ENCODE data around the gene SSTR1. TPM values are rescaled to one million over a fixed set of nuclear protein-coding genes. Genes with fewer than 3 reads are reported as not detected.

The SSTR1 gene
- total and polyA plus RNA-seq, 2 of the 13 experiments (the other 11 are each of a cell fraction or from before 2014, with no cell fraction given) = 0.04 TPM

- in situ Hi-C loops (cut with HindIII; ENCODE audit: extremely low pct_ligation_motif_present, low pct_unique_long_range_greater_than_20kb) = loop anchor here (5.0 to 10.0 kb wide), 2 partner anchors 303 to 500 kb away; no protein-coding TSS in a partner anchor
- no TSS peak for BruUV-seq (replicated peaks)
- ChIA-PET POLR2A (no interaction called here), CTCF (ENCODE audit: low intra/inter-chr PET ratio, low total read pairs) (no interaction called here)
- intact Hi-C loops (cut with micrococcal nuclease; ENCODE audit: unreplicated experiment) = no loop called here
- H3K4me2 ChIP-seq (ENCODE audit: low read depth, low read length) = no peak overlapping the region
- no peak for FAIRE-seq
- no peaks in the 10 kb centered on the region for H3K79me2 ChIP-seq (ENCODE audit: insufficient read depth, low read length)
- no peak overlapping the region for H3K9ac ChIP-seq (ENCODE audit: insufficient read depth, low read depth, low read length)
- no peak overlapping the region for H2AFZ ChIP-seq (ENCODE audit: low read length)
- 38% methylated on average over 5 of the region's 5 CpGs for WGBS (ENCODE audit: low lambda C conversion rate)
- H3K27me3 ChIP-seq (ENCODE audit: control insufficient read depth in 1 of 2, insufficient read depth in 2 of 2, low read length in 2 of 2) = peaks cover 5 to 32% of the 10 kb centered on the region in 2 experiments
- TF ChIP-seq SALL1 (CRISPR knock-in tag; IDR thresholded peaks at IDR 0.05) = no peak
- TF ChIP-seq ZNF780A (CRISPR knock-in tag; IDR thresholded peaks at IDR 0.05) = no peak
- no peak for TF ChIP-seq HNF1B (CRISPR knock-in tag; IDR thresholded peaks at IDR 0.05)
- TF ChIP-seq GFI1 (CRISPR knock-in tag; IDR thresholded peaks at IDR 0.05; ENCODE audit: borderline replicate concordance) = no peak
- no peak for TF ChIP-seq STAG1 (CRISPR knock-in tag; IDR thresholded peaks at IDR 0.05)
- TF ChIP-seq ZNF282 (IDR thresholded peaks at IDR 0.05; ENCODE audit: partially characterized antibody) = no peak
- TF ChIP-seq FOSL2 (CRISPR knock-in tag; IDR thresholded peaks at IDR 0.05) = no peak
- TF ChIP-seq ZSCAN25 (CRISPR knock-in tag; IDR thresholded peaks at IDR 0.05) = no peak
- TF ChIP-seq CBX2 (IDR thresholded peaks at IDR 0.05; ENCODE audit: low read depth, low read length) = no peak
- no peak for TF ChIP-seq CBX2 (CRISPR knock-in tag; IDR thresholded peaks at IDR 0.05; ENCODE audit: low read depth)
- no peak for TF ChIP-seq ZNF160 (CRISPR knock-in tag; IDR thresholded peaks at IDR 0.05)
- TF ChIP-seq ZC3H4 (CRISPR knock-in tag; IDR thresholded peaks at IDR 0.05; ENCODE audit: borderline replicate concordance) = no peak
- peaks cover 15% of the 10 kb centered on the region for H3K4me1 ChIP-seq (ENCODE audit: insufficient read depth, low read length)
- no peak for DNase-seq (ENCODE audit: low spot score)
- no peaks in the 10 kb centered on the region for H3K9me3 ChIP-seq (ENCODE audit: low read length)
- ATAC-seq = no peak
- H3K27ac ChIP-seq (ENCODE audit: extremely low read length, insufficient read depth, low read length) = no peak overlapping the region
- no peaks in the 10 kb centered on the region for H3K36me3 ChIP-seq (replicated peaks in 1 of 2; ENCODE audit: control insufficient read depth in 1 of 2, insufficient read depth in 2 of 2, low read length in 2 of 2)
- H4K20me1 ChIP-seq (ENCODE audit: insufficient read depth, low read length) = no peaks in the 10 kb centered on the region
- no peak overlapping the region for H3K4me3 ChIP-seq (replicated peaks in 1 of 3; ENCODE audit: insufficient read depth in 1 of 3, low read depth in 2 of 3, low read length in 3 of 3)
These were observed 2.4 kb upstream of the SSTR1 start for GRCh38 chr14:38205119-38205813.

Data from HepG2 (cell line).